ENCODE results near the gene SPAG16.

Gene SPAG16

GRCh38 chr2:213316001-213316735, 31.9 kb downstream of the SPAG16 start:
- H4K20me1 ChIP-seq (ENCODE audit: low read depth, low read length) = no peaks in the 10 kb centered on the region
- no peaks in the 10 kb centered on the region for H3K27me3 ChIP-seq (ENCODE audit: low read length)
- H3K4me2 ChIP-seq (ENCODE audit: low read depth, low read length, poor library complexity, severe bottlenecking) = no peak overlapping the region
- peaks cover under 1% of the 10 kb centered on the region; the same call in 1 of the 2 replicates for H3K36me3 ChIP-seq (ENCODE audit: low read length)
- H2AFZ ChIP-seq (ENCODE audit: low read depth, low read length, severe bottlenecking) = no peak overlapping the region
- H3K9me2 ChIP-seq (replicated peaks; ENCODE audit: insufficient read depth, low read length) = no peaks in the 10 kb centered on the region
- no peaks in the 10 kb centered on the region for H3K9me3 ChIP-seq (ENCODE audit: insufficient read depth, low read length)
- H3K9ac ChIP-seq (ENCODE audit: low read length) = no peak overlapping the region
- H3K4me3 ChIP-seq (ENCODE audit: insufficient read depth, low read length, poor library complexity, severe bottlenecking) = no peak overlapping the region
- no peaks in the 10 kb centered on the region for H3K79me2 ChIP-seq (ENCODE audit: insufficient read depth, low read length)
- no peak overlapping the region for H3K27ac ChIP-seq (ENCODE audit: low read depth, low read length)
- TF ChIP-seq EZH2phosphoT487 (conservative IDR thresholded peaks at IDR 0.05; ENCODE audit: low read length) = no peak
- TF ChIP-seq CTCF (IDR thresholded peaks at IDR 0.05; ENCODE audit: insufficient read depth, low read length, poor library complexity, severe bottlenecking) = no peak
- H3F3A ChIP-seq (ENCODE audit: insufficient read depth) = no peaks in the 10 kb centered on the region

GRCh38 chr2:213317929-213318328, 33.7 kb downstream of the SPAG16 start:
- Histone ChIP-seq H3K4me2 (ENCODE audit: low read depth, low read length, poor library complexity, severe bottlenecking) (no peak overlapping the region), H3F3A (ENCODE audit: insufficient read depth) (no peaks in the 10 kb centered on the region), H4K20me1 (ENCODE audit: low read depth, low read length) (no peaks in the 10 kb centered on the region), H3K27me3 (ENCODE audit: low read length) (no peaks in the 10 kb centered on the region), H2AFZ (ENCODE audit: low read depth, low read length, severe bottlenecking) (no peak overlapping the region), H3K9me2 (replicated peaks; ENCODE audit: insufficient read depth, low read length) (no peaks in the 10 kb centered on the region), H3K27ac (ENCODE audit: low read depth, low read length) (no peak overlapping the region), H3K79me2 (ENCODE audit: insufficient read depth, low read length) (no peaks in the 10 kb centered on the region), H3K9ac (ENCODE audit: low read length) (no peak overlapping the region), H3K36me3 (ENCODE audit: low read length) (peaks cover 6% of the 10 kb centered on the region; the same call in 1 of the 2 replicates), H3K9me3 (ENCODE audit: insufficient read depth, low read length) (no peaks in the 10 kb centered on the region), H3K4me3 (ENCODE audit: insufficient read depth, low read length, poor library complexity, severe bottlenecking) (no peak overlapping the region)
- TF ChIP-seq EZH2phosphoT487 (conservative IDR thresholded peaks at IDR 0.05; ENCODE audit: low read length) (no peak), CTCF (IDR thresholded peaks at IDR 0.05; ENCODE audit: insufficient read depth, low read length, poor library complexity, severe bottlenecking) (no peak)

- no peaks in the 10 kb centered on the region for H3F3A ChIP-seq (ENCODE audit: insufficient read depth)
- H4K20me1 ChIP-seq (ENCODE audit: low read depth, low read length) = no peaks in the 10 kb centered on the region
- H3K9me2 ChIP-seq (replicated peaks; ENCODE audit: insufficient read depth, low read length) = no peaks in the 10 kb centered on the region
- H3K4me3 ChIP-seq (ENCODE audit: insufficient read depth, low read length, poor library complexity, severe bottlenecking) = no peak overlapping the region
- H3K27me3 ChIP-seq (ENCODE audit: low read length) = no peaks in the 10 kb centered on the region
- H3K36me3 ChIP-seq (ENCODE audit: low read length) = peaks cover 6% of the 10 kb centered on the region; the same call in 1 of the 2 replicates
- no peak overlapping the region for H2AFZ ChIP-seq (ENCODE audit: low read depth, low read length, severe bottlenecking)
- H3K4me2 ChIP-seq (ENCODE audit: low read depth, low read length, poor library complexity, severe bottlenecking) = no peak overlapping the region
- no peak overlapping the region for H3K27ac ChIP-seq (ENCODE audit: low read depth, low read length)
- H3K9ac ChIP-seq (ENCODE audit: low read length) = no peak overlapping the region
- no peaks in the 10 kb centered on the region for H3K79me2 ChIP-seq (ENCODE audit: insufficient read depth, low read length)
- H3K9me3 ChIP-seq (ENCODE audit: insufficient read depth, low read length) = no peaks in the 10 kb centered on the region
- TF ChIP-seq EZH2phosphoT487 (conservative IDR thresholded peaks at IDR 0.05; ENCODE audit: low read length) (no peak), CTCF (IDR thresholded peaks at IDR 0.05; ENCODE audit: insufficient read depth, low read length, poor library complexity, severe bottlenecking) (no peak)
Observed at GRCh38 chr2:213320604-213321003, 36.3 kb downstream of the SPAG16 start.
